C4-2B (cell line): ENCODE measurements around the gene REPIN1.

Experiments used
- H3K27ac ChIP-seq: fragments of 450-650 bp; 2 replicates; pipeline ENCODE4 v1.5.1; 2017
- CTCF ChIP-seq: fragments of 450-650 bp; conservative IDR thresholded peaks from 2 replicates; pipeline ENCODE4 v1.5.1; 2017; ENCODE audit warnings: mild to moderate bottlenecking
- ZFX ChIP-seq: fragments of 450-650 bp; IDR thresholded peaks from 2 replicates; pipeline ENCODE4 v1.6.1; 2017

REPIN1 gene

GRCh38 chr7:150363872-150364271 lies 4.8 kb upstream of the REPIN1 start:
- TF ChIP-seq CTCF (no peak), ZFX (no peak)
- no peak overlapping the region for H3K27ac ChIP-seq

- TF ChIP-seq ZFX (no peak), CTCF (no peak)
- peak overlapping the region; percentile 22; the same call in 1 of the 2 replicates for H3K27ac ChIP-seq
Observed at GRCh38 chr7:150365194-150365593, 3.4 kb upstream of the REPIN1 start.

- TF ChIP-seq CTCF (no peak), ZFX (no peak)
- H3K27ac ChIP-seq, result peak overlapping the region; percentile 22; the same call in 1 of the 2 replicates
Observed at GRCh38 chr7:150365673-150366398, 2.8 kb upstream of the REPIN1 start.

GRCh38 chr7:150367677-150368095 lies 936 bp upstream of the REPIN1 start:
- peak overlapping the region; percentile 97 for H3K27ac ChIP-seq
- no peak for TF ChIP-seq CTCF
- TF ChIP-seq ZFX, result no peak

- TF ChIP-seq ZFX (peak; percentile 62; the same call in 1 of the 2 replicates), CTCF (no peak)
- peak overlapping the region; percentile 97 for H3K27ac ChIP-seq
Observed at GRCh38 chr7:150368884-150369747, 494 bp downstream of the REPIN1 start.

GRCh38 chr7:150369748-150370501 lies 1.3 kb downstream of the REPIN1 start:
- TF ChIP-seq ZFX (no peak), CTCF (no peak)
- H3K27ac ChIP-seq, result peak overlapping the region; percentile 97
